Stromal cell of bone marrow (primary cell): ENCODE data around the gene BAG2.

Experiments used
- DNase-seq: peaks from one replicate; pipeline ENCODE4 v3.0.0-alpha.2; 2012; ENCODE audit warnings: low read depth

The BAG2 gene

DNA sequence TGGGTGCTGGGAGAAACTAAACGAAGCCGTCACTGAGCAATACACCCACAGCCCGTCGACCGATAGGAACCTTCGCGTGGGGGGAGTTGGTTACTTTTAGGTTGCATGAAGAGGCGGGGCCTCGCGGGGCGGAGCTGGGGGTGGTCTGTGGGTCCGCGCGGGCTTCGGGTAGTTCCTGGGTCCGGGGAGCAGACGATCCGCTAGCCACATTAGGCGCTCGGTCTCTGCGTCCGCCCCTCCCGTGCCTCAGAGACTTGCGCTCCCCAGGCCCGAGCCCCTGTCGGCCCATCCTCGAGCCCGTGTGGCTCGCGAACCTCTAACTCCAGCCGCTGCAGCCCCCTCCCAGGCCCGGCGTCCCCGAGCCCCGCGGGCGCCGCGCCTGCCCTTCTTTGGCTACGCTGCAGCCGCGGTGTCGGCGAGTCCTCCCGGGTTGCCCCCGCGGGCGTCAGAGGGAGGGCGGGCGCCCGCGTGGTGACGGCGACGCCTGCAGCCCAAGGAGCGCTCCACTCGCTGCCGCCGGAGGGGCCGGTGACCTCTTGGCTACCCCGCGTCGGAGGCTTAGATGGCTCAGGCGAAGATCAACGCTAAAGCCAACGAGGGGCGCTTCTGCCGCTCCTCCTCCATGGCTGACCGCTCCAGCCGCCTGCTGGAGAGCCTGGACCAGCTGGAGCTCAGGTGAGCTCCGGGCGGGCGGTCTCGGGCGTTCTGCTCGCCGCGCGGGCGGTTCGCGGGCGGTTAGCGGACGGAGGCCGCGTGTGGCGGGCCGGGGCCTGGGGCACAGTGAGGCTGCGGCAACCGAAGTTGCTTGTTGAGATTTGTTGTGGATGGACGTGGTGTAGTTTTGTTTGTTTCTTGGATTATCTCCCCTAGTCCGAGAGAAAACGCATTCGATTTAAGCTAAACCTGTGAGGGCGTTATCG is at the start of gene BAG2:
TSS of gene BAG2 (plus strand) at position 191 of the 920 bp plus-strand sequence. CDS start at position 563, 372 bp downstream.
- peak; percentile 82 for DNase-seq

DNA sequence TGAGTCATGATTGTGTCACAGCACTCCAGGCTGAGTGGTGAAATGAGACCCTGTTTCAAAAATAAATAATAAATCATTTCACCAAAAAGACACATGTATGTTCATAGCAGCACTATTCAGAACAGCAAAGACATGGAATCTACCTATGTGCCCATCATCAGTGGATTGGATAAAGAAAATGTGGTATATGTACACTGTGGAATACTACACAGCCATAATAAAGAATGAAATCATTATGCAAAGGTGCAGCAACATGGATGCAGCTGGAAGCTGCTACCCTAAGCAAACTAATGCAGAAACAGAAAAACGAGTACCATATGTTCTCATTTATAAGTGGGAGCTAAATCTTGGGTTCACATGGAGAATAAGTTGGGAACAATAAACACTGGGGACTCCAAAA is 49.0 kb upstream of the BAG2 start:
- DNase-seq, result no peak

DNA sequence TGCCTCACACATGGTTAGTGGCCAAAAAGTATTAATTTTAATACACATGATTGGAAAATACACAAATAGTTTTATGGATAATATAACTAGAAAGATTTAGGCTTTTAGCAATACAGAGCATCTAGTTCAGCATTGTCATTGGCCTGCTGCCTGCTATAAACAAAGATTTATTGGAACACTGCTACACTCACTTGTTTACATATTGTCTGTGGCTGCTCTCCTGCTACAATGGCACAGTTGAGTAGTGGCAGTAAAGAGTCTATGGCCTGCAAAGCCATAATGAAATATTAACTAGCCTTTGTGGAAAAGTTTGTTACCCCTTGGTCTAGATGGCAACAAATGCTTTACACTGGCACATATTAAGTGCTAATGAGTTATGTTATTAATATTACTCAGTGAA is 44.4 kb upstream of the BAG2 start:
- no peak for DNase-seq

DNA sequence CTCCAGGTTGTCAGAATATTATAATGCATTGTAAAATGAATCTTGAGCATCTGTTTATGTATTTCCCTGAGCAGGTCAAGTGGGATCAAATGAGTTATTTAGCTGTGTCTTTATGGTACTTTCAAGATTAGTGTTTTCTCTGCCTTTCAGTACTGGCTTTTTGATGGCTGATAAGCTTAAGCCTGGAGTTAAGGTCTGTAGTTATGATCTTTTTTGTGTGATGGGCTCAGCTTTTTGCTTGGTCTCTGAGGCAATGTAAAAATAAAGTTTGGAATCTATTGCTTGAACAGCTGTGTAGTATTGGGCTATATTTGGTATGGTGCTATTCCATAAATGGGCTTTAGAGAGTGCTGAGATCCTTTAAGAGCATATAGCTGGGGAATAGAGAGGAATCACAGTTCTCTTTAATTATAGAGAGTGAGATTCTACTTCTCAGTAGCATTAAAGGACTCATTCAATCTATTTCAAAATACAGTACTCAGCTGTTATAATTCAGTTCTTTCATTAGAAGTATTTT is 41.4 kb upstream of the BAG2 start:
- no peak for DNase-seq

DNA sequence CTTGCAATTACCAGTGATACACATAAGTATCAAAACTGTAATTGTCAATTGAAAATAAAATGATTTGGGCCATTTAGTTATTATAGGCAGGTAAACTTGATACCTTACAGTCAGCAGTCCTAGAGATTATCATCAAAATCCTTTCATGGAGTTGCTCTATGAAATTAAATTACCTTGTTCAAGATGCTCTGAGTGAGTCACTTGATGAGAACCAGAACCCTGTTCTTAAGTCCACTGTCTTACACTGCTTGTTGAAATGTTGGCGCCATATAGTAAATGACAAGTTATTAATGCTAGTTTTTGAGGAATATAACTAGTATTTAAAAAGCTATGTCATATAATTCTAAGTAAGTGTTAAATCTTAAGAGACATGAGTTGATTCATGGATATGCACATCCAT is 37.2 kb upstream of the BAG2 start:
- no peak for DNase-seq

DNA sequence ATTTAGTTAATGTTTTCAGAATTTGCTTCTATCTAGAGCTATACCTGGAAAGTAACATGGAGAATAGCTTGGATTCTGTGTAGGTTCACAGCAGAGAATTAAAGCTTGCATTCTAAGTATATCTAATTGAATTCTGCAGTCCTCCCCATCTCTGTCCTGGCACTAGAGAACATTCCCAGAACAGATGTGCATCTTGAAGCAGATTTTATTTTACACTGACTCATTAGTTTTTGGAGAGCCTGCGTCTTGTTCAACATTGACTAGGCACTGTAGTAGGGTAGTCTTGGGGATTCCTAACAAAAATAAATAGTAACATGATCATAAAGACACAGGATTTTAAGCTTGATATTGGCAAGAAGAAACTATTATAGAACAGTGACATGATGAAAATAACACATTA is 36.2 kb upstream of the BAG2 start:
- peak; percentile 19 for DNase-seq

DNA sequence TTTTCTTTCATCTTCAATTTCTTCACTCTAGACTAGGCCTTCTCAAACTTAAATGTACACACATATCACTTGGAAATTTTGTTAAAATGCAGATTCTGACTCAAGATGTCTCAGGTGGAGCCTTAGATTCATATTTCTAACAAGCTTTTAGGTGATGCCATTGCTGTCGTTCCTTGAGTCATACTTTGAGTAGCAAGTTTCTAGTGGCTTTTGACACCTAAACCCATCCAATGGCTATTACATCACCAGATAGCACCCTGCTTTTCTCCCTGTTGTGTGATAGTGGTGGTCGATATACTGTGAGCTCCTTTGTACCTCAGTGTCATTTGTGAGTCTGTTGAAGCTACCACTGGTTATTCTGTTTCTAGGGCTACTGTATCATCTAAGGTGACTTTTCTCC is 34.8 kb upstream of the BAG2 start:
- DNase-seq, result no peak

DNA sequence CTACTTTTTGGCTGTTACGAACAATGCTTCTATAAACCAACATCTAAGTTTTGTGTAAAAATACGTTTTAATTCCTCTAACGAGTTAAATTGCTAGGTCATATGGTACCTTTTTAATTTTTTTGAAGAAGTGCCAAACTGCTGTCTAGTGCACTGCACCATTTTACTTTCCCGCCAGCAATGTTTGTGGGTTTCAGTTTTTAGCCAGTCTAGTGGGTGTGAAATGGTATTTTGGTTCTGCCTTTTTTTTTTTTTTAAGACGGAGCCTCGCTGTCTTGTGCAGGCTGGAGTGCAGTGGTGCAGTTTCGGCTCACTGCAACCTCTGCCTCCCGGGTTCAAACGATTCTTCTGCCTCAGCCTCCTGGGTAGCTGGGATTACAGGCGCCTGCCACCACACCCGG is 34.1 kb upstream of the BAG2 start:
- no peak for DNase-seq

DNA sequence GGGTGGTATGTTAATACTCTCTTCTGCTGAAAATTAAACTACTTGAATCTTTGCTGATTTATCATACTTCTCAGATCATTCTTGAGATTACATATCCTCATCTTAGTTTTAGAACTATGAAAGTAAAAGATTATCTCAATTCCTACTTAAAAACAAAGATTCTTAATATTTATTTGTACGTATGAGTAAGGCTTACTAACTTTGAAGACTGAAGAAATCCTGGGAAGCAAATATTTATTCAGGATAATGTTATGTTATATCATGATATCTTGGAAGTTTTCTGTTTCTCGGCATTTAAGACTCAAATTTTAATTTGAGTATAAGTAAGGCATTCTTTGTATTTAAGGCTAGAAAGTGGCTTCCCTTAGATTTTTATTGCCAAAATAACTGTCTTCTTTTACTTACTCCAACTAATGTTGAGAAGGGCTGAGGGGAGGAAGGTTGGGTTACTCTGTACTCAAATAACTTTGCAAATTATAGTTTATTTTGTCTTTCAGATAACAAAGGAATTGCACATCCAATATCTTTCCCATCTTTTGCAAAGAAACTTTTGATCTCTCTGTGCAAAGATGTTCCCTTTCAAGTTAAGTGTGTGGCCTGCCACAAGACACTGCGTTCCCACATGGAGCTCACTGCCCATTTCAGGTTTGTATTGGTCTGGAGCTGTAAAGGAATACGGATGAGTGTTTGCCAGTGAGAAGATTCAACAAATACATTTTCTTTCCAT is 30.5 kb upstream of the BAG2 start:
- no peak for DNase-seq

DNA sequence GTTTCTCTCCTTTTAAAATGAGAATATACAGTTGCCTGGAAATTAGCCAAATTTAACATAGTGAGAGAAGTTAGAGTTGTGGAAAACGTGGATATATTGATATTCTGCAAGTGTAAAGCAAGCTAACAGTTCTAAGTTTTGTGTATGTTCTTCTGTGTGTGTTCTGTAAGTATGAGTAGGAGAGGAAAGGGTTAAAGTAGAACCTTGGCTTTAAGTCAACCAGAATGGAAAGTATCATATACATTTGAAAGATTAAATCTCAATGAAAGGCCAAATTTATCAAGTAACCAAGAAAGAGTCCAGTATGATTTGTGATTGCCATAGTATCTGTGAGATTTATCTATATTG is 30.0 kb upstream of the BAG2 start:
- no peak for DNase-seq

DNA sequence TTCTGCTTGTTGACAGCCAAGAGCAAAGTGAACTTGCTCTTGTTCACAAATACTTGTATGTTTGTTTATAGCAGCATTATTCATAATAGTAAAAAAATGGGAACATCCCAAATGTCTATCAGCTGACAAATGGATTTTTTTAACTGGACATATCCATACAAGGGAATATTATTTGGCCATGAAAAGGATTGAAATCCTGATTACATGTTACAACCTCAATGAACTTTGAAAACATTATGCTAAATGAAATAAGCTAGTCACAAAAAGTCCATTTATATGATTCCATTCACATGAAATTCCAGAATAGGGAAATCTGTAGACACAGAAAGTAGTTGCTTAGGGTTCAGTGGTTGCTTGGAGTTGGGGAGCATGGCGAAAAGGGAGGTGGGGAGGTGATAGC is 28.4 kb upstream of the BAG2 start:
- DNase-seq, result no peak

DNA sequence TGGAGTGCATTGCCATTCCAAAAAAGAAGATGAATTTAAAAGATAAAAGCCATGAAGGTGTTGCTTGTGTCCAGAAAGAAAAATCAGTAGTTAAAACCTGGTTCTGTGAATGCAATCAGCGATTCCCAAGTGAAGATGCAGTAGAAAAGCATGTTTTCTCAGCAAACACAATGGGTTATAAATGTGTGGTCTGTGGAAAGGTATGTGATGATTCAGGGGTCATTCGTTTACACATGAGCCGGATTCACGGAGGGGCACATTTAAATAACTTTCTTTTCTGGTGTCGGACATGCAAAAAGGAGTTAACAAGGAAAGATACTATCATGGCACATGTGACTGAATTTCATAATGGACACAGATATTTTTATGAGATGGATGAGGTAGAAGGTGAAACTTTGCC is 24.7 kb upstream of the BAG2 start:
- no peak for DNase-seq

DNA sequence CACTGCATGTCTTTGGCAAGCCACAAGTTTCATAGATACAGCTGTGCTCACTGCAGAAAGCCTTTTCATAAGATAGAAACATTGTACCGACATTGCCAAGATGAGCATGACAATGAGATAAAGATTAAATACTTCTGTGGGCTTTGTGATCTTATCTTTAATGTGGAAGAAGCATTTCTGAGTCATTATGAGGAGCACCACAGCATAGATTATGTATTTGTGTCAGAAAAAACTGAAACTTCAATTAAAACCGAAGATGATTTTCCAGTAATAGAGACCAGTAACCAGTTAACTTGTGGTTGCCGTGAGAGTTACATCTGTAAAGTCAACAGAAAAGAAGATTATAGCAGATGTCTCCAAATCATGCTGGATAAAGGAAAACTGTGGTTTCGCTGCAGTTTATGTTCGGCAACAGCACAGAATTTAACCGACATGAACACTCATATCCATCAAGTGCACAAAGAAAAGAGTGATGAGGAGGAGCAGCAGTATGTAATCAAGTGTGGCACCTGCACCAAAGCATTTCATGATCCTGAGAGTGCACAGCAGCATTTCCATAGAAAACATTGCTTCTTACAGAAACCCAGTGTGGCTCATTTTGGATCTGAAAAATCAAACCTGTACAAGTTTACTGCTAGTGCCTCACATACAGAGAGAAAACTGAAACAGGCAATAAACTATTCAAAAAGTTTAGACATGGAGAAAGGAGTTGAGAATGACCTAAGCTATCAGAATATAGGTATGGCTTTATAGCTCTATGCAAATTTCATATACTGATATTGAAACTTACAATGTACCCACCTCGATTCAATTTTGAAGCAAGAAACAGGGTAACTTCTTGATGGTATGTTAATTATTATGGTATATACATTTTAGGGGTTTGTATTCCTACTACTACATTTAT is 23.9 kb upstream of the BAG2 start:
- DNase-seq, result no peak

DNA sequence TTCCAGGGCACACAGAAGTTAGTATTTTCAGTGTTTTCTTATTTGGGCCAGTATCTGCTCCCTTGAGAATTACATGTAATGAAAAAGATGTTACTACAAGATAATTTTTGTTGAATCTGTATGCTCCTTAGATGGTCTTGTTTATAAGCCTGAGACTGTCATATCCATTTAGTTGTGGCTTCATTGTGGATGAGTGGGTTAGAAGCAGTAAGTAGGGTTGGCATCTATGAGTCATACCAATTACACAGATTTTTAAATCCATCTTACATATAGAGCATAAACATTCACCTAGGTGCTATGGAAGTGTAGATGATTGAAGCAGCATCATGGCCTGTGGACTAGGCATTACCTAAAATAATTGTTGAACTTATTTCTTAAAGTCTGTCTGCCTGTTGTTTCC is 13.5 kb upstream of the BAG2 start:
- DNase-seq, result no peak

DNA sequence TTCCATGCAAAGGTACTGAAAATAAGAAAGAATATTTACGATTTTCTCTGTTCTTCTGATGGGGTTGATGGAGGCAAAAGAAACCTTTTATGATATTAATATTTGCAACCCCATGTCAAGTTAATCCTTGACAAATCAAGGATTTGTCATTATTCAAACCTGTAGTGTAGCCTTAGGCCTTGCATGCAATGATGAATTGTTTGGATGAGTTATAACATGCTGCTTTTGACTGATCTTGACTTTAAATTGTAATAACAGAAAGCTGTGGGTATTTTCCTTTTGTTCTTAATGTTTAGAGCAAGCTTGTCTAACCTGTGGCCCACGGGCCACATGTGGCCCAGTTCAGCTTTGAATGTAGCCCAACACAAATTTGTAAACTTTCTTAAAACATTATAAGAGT is 13.0 kb upstream of the BAG2 start:
- DNase-seq, result no peak

DNA sequence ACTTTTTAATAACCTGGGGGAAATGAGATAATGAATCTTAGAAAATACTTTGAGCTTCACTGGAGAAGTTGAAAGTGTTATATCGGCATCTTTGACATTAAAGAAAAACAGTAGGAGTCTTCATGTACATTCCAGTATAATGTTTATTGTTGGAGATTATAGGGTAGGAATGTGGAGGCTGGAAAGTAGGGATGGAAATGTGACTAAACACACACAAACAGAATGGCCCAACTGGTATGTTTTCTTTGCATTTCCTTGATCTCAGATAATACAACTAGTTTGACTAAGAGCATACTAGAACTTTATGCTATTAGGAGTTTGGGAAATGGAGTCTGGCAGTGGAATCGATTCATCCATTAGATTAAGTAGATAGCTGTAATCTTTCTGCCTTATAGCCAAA is 10.1 kb upstream of the BAG2 start:
- no peak for DNase-seq

DNA sequence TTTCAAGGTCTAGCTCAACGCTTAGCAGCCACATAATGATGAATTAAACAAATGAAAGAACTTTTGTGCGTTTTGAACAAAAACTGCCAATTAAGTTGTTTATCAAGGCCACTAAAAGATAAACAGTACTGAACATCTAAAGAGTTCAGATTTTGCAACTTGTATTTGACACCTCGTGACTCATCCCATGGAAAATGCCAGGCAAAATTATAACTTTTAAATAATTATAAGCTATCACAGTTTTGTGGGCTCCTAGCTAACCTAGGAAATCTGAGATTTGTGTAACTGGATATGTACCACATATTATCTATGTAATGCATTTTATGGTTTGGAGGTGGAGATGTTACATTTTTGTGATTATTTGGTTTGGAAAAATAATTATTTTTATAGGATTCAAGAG is 9.6 kb upstream of the BAG2 start:
- no peak for DNase-seq

DNA sequence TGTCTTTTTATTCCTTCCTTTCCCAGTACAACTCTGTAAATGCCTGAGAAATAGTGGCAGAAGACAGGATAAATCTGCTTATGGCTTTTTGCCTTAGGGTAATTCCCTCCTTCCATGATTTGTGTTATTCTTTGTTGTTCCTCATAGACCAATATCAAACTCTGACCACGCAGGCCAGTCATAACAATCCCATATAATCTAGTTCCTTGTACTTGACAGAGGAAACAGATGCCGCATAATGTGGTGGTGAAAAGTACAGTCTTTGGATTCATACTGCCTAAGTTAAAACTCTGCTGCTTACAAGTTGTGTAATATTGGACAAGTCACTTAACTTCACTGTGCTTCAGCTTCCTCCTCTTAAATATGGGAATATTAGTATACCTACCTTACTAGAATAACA is 8.2 kb upstream of the BAG2 start:
- DNase-seq, result no peak

DNA sequence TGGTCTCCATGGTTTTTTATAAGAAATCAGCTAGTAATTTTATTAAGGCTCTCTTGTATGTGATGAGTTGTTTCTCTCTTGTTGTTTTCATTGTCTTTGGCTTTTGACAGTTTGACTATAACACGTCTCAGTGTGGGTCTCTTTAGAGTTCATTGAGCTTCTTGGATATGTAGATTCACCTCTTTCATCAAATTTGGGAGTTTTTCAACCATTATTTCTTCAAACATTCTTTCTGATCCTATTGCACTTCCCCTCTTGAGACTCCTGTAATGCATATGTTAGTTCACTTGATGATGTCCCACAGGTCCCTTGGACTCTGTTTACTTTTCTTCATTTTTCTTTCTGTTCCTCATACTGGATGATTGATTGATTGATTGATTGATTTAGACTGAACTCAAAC is 7.0 kb upstream of the BAG2 start:
- no peak for DNase-seq

DNA sequence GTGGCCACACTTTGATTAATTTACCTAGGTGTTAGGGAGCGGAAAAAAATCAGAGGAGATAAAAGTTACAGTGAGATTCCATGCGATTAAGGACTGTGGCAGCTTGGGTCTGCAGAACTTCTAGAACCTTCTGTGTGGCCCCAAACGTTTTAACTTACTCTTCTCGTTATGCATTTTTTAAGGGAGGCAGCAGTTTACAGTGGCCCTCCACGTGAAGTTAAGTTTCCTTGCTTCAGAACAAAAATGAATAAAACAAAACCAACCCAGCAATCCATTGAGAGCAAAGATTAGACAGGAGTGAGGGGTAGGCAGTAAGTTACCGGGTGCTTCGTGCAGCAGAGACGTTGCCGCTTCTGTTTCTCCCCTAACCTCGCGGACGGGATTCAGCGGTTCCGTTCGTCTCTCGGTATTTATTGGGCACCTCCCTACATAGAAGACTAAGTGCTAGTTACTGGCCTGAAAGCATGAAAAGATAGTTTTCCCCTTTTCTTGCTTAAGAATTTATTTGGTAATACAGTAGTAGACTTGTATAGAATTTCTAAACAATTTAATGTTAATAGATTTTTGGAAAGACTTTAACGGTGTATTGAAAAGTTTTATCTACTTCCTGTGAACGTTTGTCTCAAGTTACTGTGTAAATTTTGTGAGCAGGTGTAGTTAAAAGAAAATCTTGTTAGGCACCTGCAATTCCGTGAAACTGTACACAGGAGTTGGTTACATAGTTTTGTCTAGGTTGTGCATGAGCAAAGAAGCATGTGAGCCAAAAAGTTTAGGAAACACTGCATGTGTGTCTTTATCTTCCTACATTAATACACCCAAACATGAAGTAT is 1.1 kb downstream of the BAG2 start:
- DNase-seq, result no peak

DNA sequence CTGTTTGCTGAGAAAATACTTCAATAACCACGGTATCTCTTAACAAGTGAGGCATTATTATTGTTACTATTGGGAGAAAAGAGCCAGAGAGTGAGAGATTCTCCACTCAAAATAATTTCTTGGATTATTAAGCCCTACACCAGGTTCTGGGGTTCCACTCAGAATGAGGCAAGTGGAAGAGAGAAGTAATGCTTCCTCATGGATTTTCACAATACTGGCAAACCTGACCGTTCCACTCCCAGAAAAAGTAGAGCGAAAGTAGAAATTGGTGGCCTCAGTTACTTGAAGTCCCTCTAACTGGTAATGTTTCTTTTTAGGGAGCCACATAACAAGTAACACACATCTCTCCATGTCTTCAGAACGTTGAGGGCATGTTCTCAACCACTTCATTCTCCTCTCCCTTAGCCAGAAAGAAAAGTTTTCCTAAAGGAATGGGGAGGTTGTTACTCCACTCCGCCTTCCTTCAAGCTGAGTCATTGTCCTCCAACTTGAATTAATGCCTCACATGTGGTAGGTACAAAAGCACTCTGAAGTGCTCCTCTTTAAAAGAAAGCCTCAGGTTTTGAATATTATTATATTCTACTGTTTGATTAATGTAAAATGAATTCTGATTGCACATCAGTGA is 1.9 kb downstream of the BAG2 start:
- peak; percentile 70 for DNase-seq
